SK-N-SH treated with all-trans-retinoic acid at 6 μM for 48 hours (cell line): ENCODE results near the gene ACSL1.

Experiments used
- ATAC-seq: fragments of 200-7000 bp; cut with Tn5 transposase; 3 replicates; pipeline ENCODE4 v1.9.1; 2020; ENCODE audit warnings: mild to moderate bottlenecking, moderate library complexity
- ARNTL ChIP-seq: fragments of 450-650 bp; formaldehyde crosslinking; IDR thresholded peaks from 2 replicates; pipeline ENCODE4 v1.5.0; 2020; ENCODE audit warnings: low read depth, mild to moderate bottlenecking, moderate library complexity, borderline replicate concordance
- BACH2 ChIP-seq: fragments of 250-450 bp; sonication (Bioruptor Pico); IDR thresholded peaks from 2 replicates; pipeline ENCODE4 v1.9.0; 2021; ENCODE audit warnings: mild to moderate bottlenecking, borderline replicate concordance
- CSDC2 ChIP-seq: fragments of 250-450 bp; sonication (Bioruptor Pico); IDR thresholded peaks from 2 replicates; pipeline ENCODE4 v1.5.0; 2020; ENCODE audit warnings: mild to moderate bottlenecking, moderate library complexity
- ESRRG ChIP-seq: fragments of 250-450 bp; sonication (Bioruptor Pico); IDR thresholded peaks from 2 replicates; pipeline ENCODE4 v1.6.1; 2021; ENCODE audit warnings: mild to moderate bottlenecking
- GLIS3 ChIP-seq: fragments of 250-450 bp; sonication (Bioruptor Pico); IDR thresholded peaks from 2 replicates; pipeline ENCODE4 v1.5.0; 2020; ENCODE audit warnings: mild to moderate bottlenecking, moderate library complexity
- ISL1 ChIP-seq: fragments of 250-450 bp; sonication (Bioruptor Pico); IDR thresholded peaks from 2 replicates; pipeline ENCODE4 v2.1.2; 2022; ENCODE audit warnings: mild to moderate bottlenecking, moderate library complexity
- OSR1 ChIP-seq: fragments of 250-450 bp; sonication (Bioruptor Pico); IDR thresholded peaks from 2 replicates; pipeline ENCODE4 v1.8.0; 2022; ENCODE audit warnings: moderate library complexity, mild to moderate bottlenecking, inconsistent platforms
- POU6F1 ChIP-seq: fragments of 250-450 bp; sonication (Bioruptor Pico); IDR thresholded peaks from 2 replicates; pipeline ENCODE4 v1.8.0; 2021; ENCODE audit warnings: low read depth, mild to moderate bottlenecking, moderate library complexity, borderline replicate concordance
- PPARA ChIP-seq: fragments of 250-450 bp; sonication (Bioruptor Pico); IDR thresholded peaks from 2 replicates; pipeline ENCODE4 v1.5.0; 2020; ENCODE audit warnings: mild to moderate bottlenecking, borderline replicate concordance
- RARB ChIP-seq: fragments of 250-450 bp; sonication (Bioruptor Pico); IDR thresholded peaks from 2 replicates; pipeline ENCODE4 v1.8.0; 2021; ENCODE audit warnings: mild to moderate bottlenecking, moderate library complexity
- SNAI2 ChIP-seq: fragments of 250-450 bp; sonication (Bioruptor Pico); IDR thresholded peaks from 2 replicates; pipeline ENCODE4 v1.5.0; 2020; ENCODE audit warnings: mild to moderate bottlenecking, moderate library complexity
- TCF4 ChIP-seq: fragments of 250-450 bp; sonication (Bioruptor Pico); IDR thresholded peaks from 2 replicates; pipeline ENCODE4 v1.8.0; 2021; ENCODE audit warnings: mild to moderate bottlenecking, moderate library complexity, borderline replicate concordance
- TOX ChIP-seq: fragments of 250-450 bp; sonication (Bioruptor Pico); IDR thresholded peaks from 2 replicates; pipeline ENCODE4 v1.8.0; 2021; ENCODE audit warnings: mild to moderate bottlenecking, moderate library complexity, borderline replicate concordance
- TSHZ2 ChIP-seq: fragments of 250-450 bp; sonication (Bioruptor Pico); IDR thresholded peaks from 2 replicates; pipeline ENCODE4 v1.5.0; 2020; ENCODE audit warnings: mild to moderate bottlenecking, moderate library complexity
- ZC3H10 ChIP-seq: fragments of 250-450 bp; sonication (Bioruptor Pico); IDR thresholded peaks from 2 replicates; pipeline ENCODE4 v1.5.1; 2021; ENCODE audit warnings: mild to moderate bottlenecking, moderate library complexity
- ZFP3 ChIP-seq: fragments of 250-450 bp; sonication (Bioruptor Pico); IDR thresholded peaks from 2 replicates; pipeline ENCODE4 v1.5.0; 2020; ENCODE audit warnings: mild to moderate bottlenecking, moderate library complexity
- ZFP30 ChIP-seq: fragments of 450-650 bp; formaldehyde crosslinking; IDR thresholded peaks from 2 replicates; pipeline ENCODE4 v1.5.0; 2022; ENCODE audit warnings: mild to moderate bottlenecking, moderate library complexity
- ZNF565 ChIP-seq: fragments of 450-650 bp; formaldehyde crosslinking; conservative IDR thresholded peaks from 2 replicates; pipeline ENCODE4 v1.5.0; 2020; ENCODE audit warnings: low read depth, mild to moderate bottlenecking, moderate library complexity
- ZNF70 ChIP-seq: fragments of 450-650 bp; formaldehyde crosslinking; IDR thresholded peaks from 2 replicates; pipeline ENCODE4 v1.5.0; 2020; ENCODE audit warnings: mild to moderate bottlenecking, moderate library complexity
- ZNF8 ChIP-seq: fragments of 450-650 bp; formaldehyde crosslinking; IDR thresholded peaks from 2 replicates; pipeline ENCODE4 v1.5.0; 2020; ENCODE audit warnings: mild to moderate bottlenecking, moderate library complexity
- TF ChIP-seq, protein P1 (sequence below): fragments of 250-450 bp; sonication (Bioruptor Pico); IDR thresholded peaks from 2 replicates; pipeline ENCODE4 v1.5.1; 2020; ENCODE audit warnings: low read depth, mild to moderate bottlenecking, moderate library complexity
- TF ChIP-seq, protein P2 (sequence below): fragments of 250-450 bp; sonication (Bioruptor Pico); IDR thresholded peaks from 2 replicates; pipeline ENCODE4 v1.8.0; 2020; ENCODE audit warnings: mild to moderate bottlenecking, moderate library complexity, borderline replicate concordance

Gene ACSL1

DNA sequence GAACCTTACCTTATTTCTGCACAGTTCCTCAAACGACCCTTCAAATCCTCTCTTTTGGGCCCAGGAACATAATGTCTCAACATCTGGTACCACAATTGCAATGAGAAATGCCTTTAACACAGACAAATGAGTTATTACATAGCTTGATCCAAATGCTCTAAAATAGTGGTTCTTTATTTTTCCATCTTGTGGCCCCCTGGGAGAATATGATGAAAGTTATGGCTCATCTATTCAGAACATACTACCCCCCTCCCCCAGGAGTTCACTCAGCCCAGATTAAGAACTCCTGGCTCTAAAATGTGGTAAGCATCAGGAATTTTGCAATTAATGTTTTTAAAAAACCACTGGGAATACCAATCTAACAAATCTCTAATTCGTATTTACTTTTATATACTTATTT, 68.0 kb downstream of the ACSL1 start:
- TF ChIP-seq TOX (CRISPR knock-in tag) (no peak), ESRRG (CRISPR knock-in tag) (no peak), SNAI2 (no peak), TCF4 (CRISPR knock-in tag) (no peak), RARB (no peak), BACH2 (no peak), POU6F1 (CRISPR knock-in tag) (no peak), ZNF8 (CRISPR knock-in tag) (no peak), ZNF565 (CRISPR knock-in tag) (no peak), ZFP3 (CRISPR knock-in tag) (no peak), PPARA (CRISPR knock-in tag) (no peak), OSR1 (CRISPR knock-in tag) (no peak)
- TF ChIP-seq, protein P1, sequence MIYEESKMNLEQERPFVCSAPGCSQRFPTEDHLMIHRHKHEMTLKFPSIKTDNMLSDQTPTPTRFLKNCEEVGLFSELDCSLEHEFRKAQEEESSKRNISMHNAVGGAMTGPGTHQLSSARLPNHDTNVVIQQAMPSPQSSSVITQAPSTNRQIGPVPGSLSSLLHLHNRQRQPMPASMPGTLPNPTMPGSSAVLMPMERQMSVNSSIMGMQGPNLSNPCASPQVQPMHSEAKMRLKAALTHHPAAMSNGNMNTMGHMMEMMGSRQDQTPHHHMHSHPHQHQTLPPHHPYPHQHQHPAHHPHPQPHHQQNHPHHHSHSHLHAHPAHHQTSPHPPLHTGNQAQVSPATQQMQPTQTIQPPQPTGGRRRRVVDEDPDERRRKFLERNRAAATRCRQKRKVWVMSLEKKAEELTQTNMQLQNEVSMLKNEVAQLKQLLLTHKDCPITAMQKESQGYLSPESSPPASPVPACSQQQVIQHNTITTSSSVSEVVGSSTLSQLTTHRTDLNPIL (CRISPR knock-in tag): no peak
- ATAC-seq: no peak

DNA sequence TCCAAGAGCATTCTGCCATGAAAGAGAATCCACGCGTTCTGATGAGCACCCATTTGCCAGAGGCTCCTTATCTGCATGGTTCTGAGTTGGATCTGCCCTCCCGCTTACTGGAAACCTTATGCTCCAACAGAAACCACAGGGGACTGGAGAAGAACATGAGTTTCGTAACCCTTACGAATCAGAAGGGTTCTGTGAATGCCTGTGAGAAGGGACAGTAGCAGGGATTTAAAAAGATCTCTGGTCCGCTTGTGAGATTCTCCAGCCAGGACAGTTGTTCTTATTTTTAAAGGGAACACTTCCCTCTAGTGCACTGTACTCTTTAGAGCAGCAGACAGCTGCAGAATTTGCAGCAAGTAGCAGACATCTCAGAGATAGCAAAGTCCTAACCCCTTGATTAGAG, 69.4 kb downstream of the ACSL1 start:
- ATAC-seq: no peak
- TF ChIP-seq ESRRG (CRISPR knock-in tag) (no peak), GLIS3 (CRISPR knock-in tag) (no peak), ZFP3 (CRISPR knock-in tag) (no peak), TCF4 (CRISPR knock-in tag) (no peak), ZFP30 (CRISPR knock-in tag) (no peak), OSR1 (CRISPR knock-in tag) (no peak)
- TF ChIP-seq, protein P1 (CRISPR knock-in tag): no peak

- TF ChIP-seq ZNF8 (CRISPR knock-in tag) (no peak), GLIS3 (CRISPR knock-in tag) (no peak), TSHZ2 (CRISPR knock-in tag) (no peak), ESRRG (CRISPR knock-in tag) (no peak), BACH2 (no peak), ZC3H10 (no peak)
- TF ChIP-seq, protein P2, sequence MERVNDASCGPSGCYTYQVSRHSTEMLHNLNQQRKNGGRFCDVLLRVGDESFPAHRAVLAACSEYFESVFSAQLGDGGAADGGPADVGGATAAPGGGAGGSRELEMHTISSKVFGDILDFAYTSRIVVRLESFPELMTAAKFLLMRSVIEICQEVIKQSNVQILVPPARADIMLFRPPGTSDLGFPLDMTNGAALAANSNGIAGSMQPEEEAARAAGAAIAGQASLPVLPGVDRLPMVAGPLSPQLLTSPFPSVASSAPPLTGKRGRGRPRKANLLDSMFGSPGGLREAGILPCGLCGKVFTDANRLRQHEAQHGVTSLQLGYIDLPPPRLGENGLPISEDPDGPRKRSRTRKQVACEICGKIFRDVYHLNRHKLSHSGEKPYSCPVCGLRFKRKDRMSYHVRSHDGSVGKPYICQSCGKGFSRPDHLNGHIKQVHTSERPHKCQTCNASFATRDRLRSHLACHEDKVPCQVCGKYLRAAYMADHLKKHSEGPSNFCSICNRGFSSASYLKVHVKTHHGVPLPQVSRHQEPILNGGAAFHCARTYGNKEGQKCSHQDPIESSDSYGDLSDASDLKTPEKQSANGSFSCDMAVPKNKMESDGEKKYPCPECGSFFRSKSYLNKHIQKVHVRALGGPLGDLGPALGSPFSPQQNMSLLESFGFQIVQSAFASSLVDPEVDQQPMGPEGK (CRISPR knock-in tag): no peak
- ATAC-seq: peak; percentile 94
These were observed 70.5 kb downstream of the ACSL1 start for GRCh38 chr4:184755278-184755677.

GRCh38 chr4:184752496-184753275, 73.1 kb downstream of the ACSL1 start:
- no peak for ATAC-seq
- no peak for TF ChIP-seq RARB
- TF ChIP-seq CSDC2 (CRISPR knock-in tag): no peak
- TF ChIP-seq OSR1 (CRISPR knock-in tag): no peak
- no peak for TF ChIP-seq PPARA (CRISPR knock-in tag)
- no peak for TF ChIP-seq ZNF8 (CRISPR knock-in tag)
- no peak for TF ChIP-seq BACH2
- no peak for TF ChIP-seq SNAI2
- TF ChIP-seq ISL1: no peak
- no peak for TF ChIP-seq TOX (CRISPR knock-in tag)
- no peak for TF ChIP-seq ESRRG (CRISPR knock-in tag)
- TF ChIP-seq ZNF70 (CRISPR knock-in tag): no peak
- TF ChIP-seq, protein P1 (CRISPR knock-in tag): no peak
- TF ChIP-seq ARNTL: no peak
- no peak for TF ChIP-seq ZC3H10
- TF ChIP-seq, protein P2 (CRISPR knock-in tag): no peak
